ENCODE results near the gene LCOR. TPM values are rescaled to one million over a fixed set of nuclear protein-coding genes. Genes with fewer than 3 reads are reported as not detected.

Gene LCOR
- total RNA-seq, 4 donors from 2014 or later = 13.0 to 36.8 (median 17.1) TPM

GRCh38 chr10:96912405-96912804 is 80.3 kb downstream of the LCOR start:
- Histone ChIP-seq H3K4me1 (no peaks in the 10 kb centered on the region), H3K27me3 (no peaks in the 10 kb centered on the region), H3K4me3 (no peak overlapping the region), H3K9me3 (no peaks in the 10 kb centered on the region), H3K27ac (no peak overlapping the region), H3K36me3 (peaks cover 17% of the 10 kb centered on the region)
- TF ChIP-seq POLR2AphosphoS5 (IDR thresholded peaks at IDR 0.05) = no peak
- TF ChIP-seq POLR2A (IDR thresholded peaks at IDR 0.05) = no peak
- no peak for TF ChIP-seq EP300 (IDR thresholded peaks at IDR 0.05)
- TF ChIP-seq CTCF (IDR thresholded peaks at IDR 0.05) = no peak
- WGBS = 72% methylated on average over 3 of the region's 3 CpGs
- no peak for DNase-seq (ENCODE audit: low spot score in 2 of 2)

GRCh38 chr10:96913906-96914305 is 81.8 kb downstream of the LCOR start:
- TF ChIP-seq POLR2AphosphoS5 (IDR thresholded peaks at IDR 0.05) (no peak), CTCF (IDR thresholded peaks at IDR 0.05) (no peak), EP300 (IDR thresholded peaks at IDR 0.05) (no peak), POLR2A (IDR thresholded peaks at IDR 0.05) (no peak)
- Histone ChIP-seq H3K4me3 (no peak overlapping the region), H3K27ac (no peak overlapping the region), H3K4me1 (no peaks in the 10 kb centered on the region), H3K36me3 (peaks cover 13% of the 10 kb centered on the region), H3K27me3 (no peaks in the 10 kb centered on the region), H3K9me3 (no peaks in the 10 kb centered on the region)
- no peak for DNase-seq (ENCODE audit: low spot score in 2 of 2)
- whole genome bisulfite sequencing = 93% methylated on average over 5 of the region's 5 CpGs

- no peak for TF ChIP-seq CTCF (IDR thresholded peaks at IDR 0.05)
- no peak for TF ChIP-seq EP300 (IDR thresholded peaks at IDR 0.05)
- no peak for TF ChIP-seq POLR2AphosphoS5 (IDR thresholded peaks at IDR 0.05)
- TF ChIP-seq POLR2A (IDR thresholded peaks at IDR 0.05) = no peak
- H3K4me3 ChIP-seq = no peak overlapping the region
- H3K4me1 ChIP-seq = no peaks in the 10 kb centered on the region
- H3K27me3 ChIP-seq = no peaks in the 10 kb centered on the region
- no peak overlapping the region for H3K27ac ChIP-seq
- H3K9me3 ChIP-seq = no peaks in the 10 kb centered on the region
- no peak for DNase-seq (ENCODE audit: low spot score in 2 of 2)
- H3K36me3 ChIP-seq = peaks cover 13% of the 10 kb centered on the region
- WGBS = 91% methylated on average over 5 of the region's 5 CpGs
These were observed 85.5 kb downstream of the LCOR start for GRCh38 chr10:96917628-96918027.

- H3K36me3 ChIP-seq = peaks cover 13% of the 10 kb centered on the region
- no peak for DNase-seq (ENCODE audit: low spot score in 2 of 2)
- no peaks in the 10 kb centered on the region for H3K4me1 ChIP-seq
- no peak overlapping the region for H3K27ac ChIP-seq
- H3K4me3 ChIP-seq = no peak overlapping the region
- no peaks in the 10 kb centered on the region for H3K9me3 ChIP-seq
- H3K27me3 ChIP-seq = no peaks in the 10 kb centered on the region
- WGBS = 92% methylated on average over 5 of the region's 5 CpGs
- TF ChIP-seq EP300 (IDR thresholded peaks at IDR 0.05) = no peak
- no peak for TF ChIP-seq POLR2AphosphoS5 (IDR thresholded peaks at IDR 0.05)
- no peak for TF ChIP-seq POLR2A (IDR thresholded peaks at IDR 0.05)
- TF ChIP-seq CTCF (IDR thresholded peaks at IDR 0.05) = no peak
These were observed 86.3 kb downstream of the LCOR start for GRCh38 chr10:96918214-96919002.

DNA sequence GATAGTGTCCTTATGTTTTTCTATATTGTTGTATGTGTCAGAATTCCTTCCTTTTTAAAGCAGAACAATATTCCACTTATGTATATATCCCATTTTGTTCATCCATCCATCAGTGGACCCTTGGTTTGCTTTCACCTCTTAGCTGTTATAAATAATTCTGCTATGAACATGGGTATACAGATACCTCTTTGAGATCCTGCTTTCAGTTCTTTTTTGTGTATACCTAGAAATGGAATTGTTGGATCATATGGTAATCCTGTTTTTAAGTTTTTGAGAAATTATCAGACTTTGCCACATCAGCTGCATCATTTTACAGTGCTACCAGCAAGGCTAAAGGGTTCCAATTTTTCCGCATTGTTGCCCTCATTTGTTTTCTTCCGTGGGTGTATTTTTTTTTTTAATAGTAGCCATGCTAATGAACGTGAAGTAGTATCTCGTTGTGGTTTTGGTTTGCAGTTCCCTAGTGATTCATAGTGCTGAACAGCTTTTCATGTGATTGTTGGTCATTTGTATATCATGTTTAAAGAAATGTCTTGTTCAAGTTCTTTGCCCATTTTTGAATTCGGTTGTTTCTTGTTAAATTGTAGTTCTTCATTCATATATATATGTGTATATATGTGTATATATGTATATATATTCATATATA is 87.8 kb downstream of the LCOR start:
- DNase-seq (ENCODE audit: low spot score in 2 of 2) = no peak
- Histone ChIP-seq H3K9me3 (no peaks in the 10 kb centered on the region), H3K4me3 (no peak overlapping the region), H3K36me3 (peaks cover 17% of the 10 kb centered on the region), H3K27ac (no peak overlapping the region), H3K4me1 (no peaks in the 10 kb centered on the region), H3K27me3 (no peaks in the 10 kb centered on the region)
- TF ChIP-seq POLR2AphosphoS5 (IDR thresholded peaks at IDR 0.05) = no peak
- no peak for TF ChIP-seq EP300 (IDR thresholded peaks at IDR 0.05)
- no peak for TF ChIP-seq CTCF (IDR thresholded peaks at IDR 0.05)
- TF ChIP-seq POLR2A (IDR thresholded peaks at IDR 0.05) = no peak
- 86% methylated on average over 5 of the region's 5 CpGs for WGBS

Measured in suprapubic skin (tissue), 4 donors.